Tibial nerve (tissue), 3 donors: ENCODE measurements around the gene FUT9.

ENCODE experiments used
- CTCF ChIP-seq, 5 experiments: fragments of 200-600 bp in 3 of 5; fragments of 450-650 bp in 2 of 5; sonication (generic) in 3 of 5; IDR thresholded peaks; one replicate each; pipeline ENCODE4 v1.5.1; 2016 to 2019; ENCODE audit warnings: antibody characterized with exemption in 5 of 5, mild to moderate bottlenecking in 3 of 5, moderate library complexity in 2 of 5
- POLR2A ChIP-seq, 2 donors: fragments of 450-650 bp; IDR thresholded peaks; one replicate each; pipeline ENCODE4 v1.6.1; 2017; ENCODE audit warnings: antibody characterized with exemption in 2 of 2, mild to moderate bottlenecking in 2 of 2, moderate library complexity in 2 of 2

DNA sequence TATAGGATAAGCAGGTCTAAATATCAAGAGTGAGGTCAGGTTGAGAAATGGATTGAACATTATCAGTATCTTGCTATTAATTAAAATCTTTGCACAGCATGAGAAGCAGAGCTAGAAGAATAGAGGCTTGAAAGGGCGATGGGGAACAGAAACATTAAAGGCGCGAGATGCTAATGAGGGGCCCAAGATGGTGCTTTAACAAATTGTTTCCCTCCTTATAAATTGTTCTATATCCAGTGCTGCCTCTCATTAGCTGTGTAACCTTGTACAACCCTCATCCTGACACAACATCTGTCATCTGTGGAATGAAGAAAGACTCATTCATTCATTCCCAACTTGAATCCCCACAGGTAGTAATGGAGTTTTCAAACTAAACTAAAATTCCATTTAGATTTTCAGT lies 57.8 kb downstream of the FUT9 start:
- no peak for TF ChIP-seq CTCF (IDR thresholded peaks at IDR 0.05)
- no peak for TF ChIP-seq POLR2A (IDR thresholded peaks at IDR 0.05)
